Loucy (cell line): ENCODE measurements around the gene NCLN.
A peak's percentile ranks its signal among the peaks of the same experiment; 100 is the strongest.

Source experiments
- H2AFZ ChIP-seq: fragments of 200-600 bp; sonication (generic); 2 replicates; pipeline ENCODE4 v1.6.0; 2016; ENCODE audit warnings: antibody characterized with exemption, mild to moderate bottlenecking, low read length, moderate library complexity
- H3F3A ChIP-seq: fragments of 200-600 bp; 2 replicates; pipeline ENCODE4 v1.6.0; 2016; ENCODE audit warnings: antibody characterized with exemption, low read depth, mild to moderate bottlenecking
- H3K27me3 ChIP-seq: fragments of 200-600 bp; sonication (generic); 2 replicates; pipeline ENCODE4 v1.6.1; 2014; ENCODE audit warnings: low read length, mild to moderate bottlenecking; ENCODE audit not compliant: insufficient read depth, poor library complexity, severe bottlenecking
- H3K36me3 ChIP-seq: fragments of 200-600 bp; sonication (generic); 2 replicates; pipeline ENCODE4 v1.6.1; 2016; ENCODE audit warnings: low read length; ENCODE audit not compliant: insufficient read depth
- H3K4me1 ChIP-seq: fragments of 200-600 bp; sonication (generic); 2 replicates; pipeline ENCODE4 v1.5.1; 2014; ENCODE audit warnings: low read length, mild to moderate bottlenecking; ENCODE audit not compliant: insufficient read depth, poor library complexity, severe bottlenecking
- H3K4me2 ChIP-seq: fragments of 200-600 bp; sonication (generic); 2 replicates; pipeline ENCODE4 v1.6.0; 2014; ENCODE audit warnings: antibody characterized with exemption, low read length, low read depth, mild to moderate bottlenecking; ENCODE audit not compliant: poor library complexity, severe bottlenecking
- H3K4me3 ChIP-seq: fragments of 200-600 bp; sonication (generic); 2 replicates; pipeline ENCODE4 v1.5.1; 2014; ENCODE audit warnings: low read length, mild to moderate bottlenecking, mixed read lengths; ENCODE audit not compliant: poor library complexity, severe bottlenecking
- H3K79me2 ChIP-seq: fragments of 200-600 bp; sonication (generic); 2 replicates; pipeline ENCODE4 v1.6.1; 2014; ENCODE audit warnings: low read length; ENCODE audit not compliant: insufficient read depth
- H3K9ac ChIP-seq: fragments of 200-600 bp; sonication (generic); 2 replicates; pipeline ENCODE4 v1.6.0; 2014; ENCODE audit warnings: mild to moderate bottlenecking, low read depth, low read length, moderate library complexity; ENCODE audit not compliant: poor library complexity, severe bottlenecking
- H3K9me2 ChIP-seq: fragments of 200-600 bp; sonication (generic); replicated peaks from 2 replicates; pipeline ENCODE4 v1.6.1; 2016; ENCODE audit warnings: low read depth, low read length, mixed read lengths
- H3K9me3 ChIP-seq: fragments of 200-600 bp; sonication (generic); 2 replicates; pipeline ENCODE4 v1.6.1; 2014; ENCODE audit warnings: mild to moderate bottlenecking, antibody characterized with exemption, low read length, low read depth; ENCODE audit not compliant: insufficient read depth
- H4K20me1 ChIP-seq: fragments of 200-600 bp; sonication (generic); 2 replicates; pipeline ENCODE4 v1.6.0; 2014; ENCODE audit warnings: antibody characterized with exemption, low read length, mild to moderate bottlenecking; ENCODE audit not compliant: insufficient read depth, poor library complexity, severe bottlenecking
- EZH2phosphoT487 ChIP-seq: fragments of 200-600 bp; IDR thresholded peaks from 2 replicates; pipeline ENCODE4 v1.6.1; 2018; ENCODE audit warnings: antibody characterized with exemption, mild to moderate bottlenecking, moderate library complexity, borderline replicate concordance
- TF ChIP-seq, protein P1 (sequence below): fragments of 200-600 bp; sonication (generic); conservative IDR thresholded peaks from 2 replicates; pipeline ENCODE4 v1.5.1; 2014; ENCODE audit warnings: mild to moderate bottlenecking, antibody characterized with exemption, low read length

Gene NCLN

DNA sequence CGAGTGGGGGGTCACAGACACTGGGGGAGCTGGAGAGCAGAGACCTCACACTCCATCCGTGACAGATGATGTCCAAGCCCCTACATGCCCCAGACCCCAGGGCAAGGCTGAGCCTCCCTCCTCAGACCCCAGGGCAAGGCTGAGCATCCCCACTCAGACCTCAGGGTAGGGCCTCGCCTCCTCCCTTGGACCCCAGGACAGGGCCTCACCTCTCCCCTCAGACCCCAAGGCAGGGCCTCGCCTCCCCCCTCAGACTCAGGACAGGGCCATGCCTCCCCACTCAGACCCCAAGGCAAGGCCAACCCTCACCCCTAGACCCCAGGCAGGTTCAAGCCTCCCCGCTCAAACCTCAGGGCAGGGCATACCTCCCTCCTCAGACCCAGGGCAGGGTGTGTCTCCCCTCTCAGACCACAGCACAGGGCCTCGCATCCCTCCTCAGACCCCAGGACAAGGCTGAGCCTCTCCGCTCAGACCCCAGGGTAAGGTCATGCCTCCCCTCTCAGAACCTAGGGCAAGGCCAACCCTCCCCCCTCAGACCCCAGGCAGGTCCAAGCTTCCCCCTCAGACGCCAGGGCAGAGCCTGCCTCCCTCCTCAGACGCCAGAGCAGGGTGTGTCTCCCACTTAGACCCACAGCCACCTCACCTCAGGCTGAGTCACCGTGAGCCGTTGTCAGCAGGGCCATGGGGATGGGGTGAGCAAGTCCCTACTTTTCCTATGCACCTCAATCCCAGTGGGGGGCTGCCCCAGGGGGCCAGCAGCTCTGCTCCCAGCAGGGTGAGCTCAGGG, 8.8 kb upstream of the NCLN start:
- no peaks in the 10 kb centered on the region for H3K9me3 ChIP-seq
- peaks cover 44% of the 10 kb centered on the region for H3K79me2 ChIP-seq
- peaks cover 23% of the 10 kb centered on the region for H3K4me1 ChIP-seq
- no peaks in the 10 kb centered on the region for H3K27me3 ChIP-seq
- H4K20me1 ChIP-seq: peaks cover 30% of the 10 kb centered on the region
- TF ChIP-seq, protein P1, sequence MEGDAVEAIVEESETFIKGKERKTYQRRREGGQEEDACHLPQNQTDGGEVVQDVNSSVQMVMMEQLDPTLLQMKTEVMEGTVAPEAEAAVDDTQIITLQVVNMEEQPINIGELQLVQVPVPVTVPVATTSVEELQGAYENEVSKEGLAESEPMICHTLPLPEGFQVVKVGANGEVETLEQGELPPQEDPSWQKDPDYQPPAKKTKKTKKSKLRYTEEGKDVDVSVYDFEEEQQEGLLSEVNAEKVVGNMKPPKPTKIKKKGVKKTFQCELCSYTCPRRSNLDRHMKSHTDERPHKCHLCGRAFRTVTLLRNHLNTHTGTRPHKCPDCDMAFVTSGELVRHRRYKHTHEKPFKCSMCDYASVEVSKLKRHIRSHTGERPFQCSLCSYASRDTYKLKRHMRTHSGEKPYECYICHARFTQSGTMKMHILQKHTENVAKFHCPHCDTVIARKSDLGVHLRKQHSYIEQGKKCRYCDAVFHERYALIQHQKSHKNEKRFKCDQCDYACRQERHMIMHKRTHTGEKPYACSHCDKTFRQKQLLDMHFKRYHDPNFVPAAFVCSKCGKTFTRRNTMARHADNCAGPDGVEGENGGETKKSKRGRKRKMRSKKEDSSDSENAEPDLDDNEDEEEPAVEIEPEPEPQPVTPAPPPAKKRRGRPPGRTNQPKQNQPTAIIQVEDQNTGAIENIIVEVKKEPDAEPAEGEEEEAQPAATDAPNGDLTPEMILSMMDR: no peak
- no peak for TF ChIP-seq EZH2phosphoT487
- H3K9ac ChIP-seq: peak overlapping the region; percentile 41
- H3K36me3 ChIP-seq: no peaks in the 10 kb centered on the region
- no peak overlapping the region for H2AFZ ChIP-seq
- peak overlapping the region; percentile 7 for H3K4me3 ChIP-seq
- H3K4me2 ChIP-seq: peak overlapping the region; percentile 37
- no peaks in the 10 kb centered on the region for H3K9me2 ChIP-seq
- H3F3A ChIP-seq: peaks cover 3% of the 10 kb centered on the region

DNA sequence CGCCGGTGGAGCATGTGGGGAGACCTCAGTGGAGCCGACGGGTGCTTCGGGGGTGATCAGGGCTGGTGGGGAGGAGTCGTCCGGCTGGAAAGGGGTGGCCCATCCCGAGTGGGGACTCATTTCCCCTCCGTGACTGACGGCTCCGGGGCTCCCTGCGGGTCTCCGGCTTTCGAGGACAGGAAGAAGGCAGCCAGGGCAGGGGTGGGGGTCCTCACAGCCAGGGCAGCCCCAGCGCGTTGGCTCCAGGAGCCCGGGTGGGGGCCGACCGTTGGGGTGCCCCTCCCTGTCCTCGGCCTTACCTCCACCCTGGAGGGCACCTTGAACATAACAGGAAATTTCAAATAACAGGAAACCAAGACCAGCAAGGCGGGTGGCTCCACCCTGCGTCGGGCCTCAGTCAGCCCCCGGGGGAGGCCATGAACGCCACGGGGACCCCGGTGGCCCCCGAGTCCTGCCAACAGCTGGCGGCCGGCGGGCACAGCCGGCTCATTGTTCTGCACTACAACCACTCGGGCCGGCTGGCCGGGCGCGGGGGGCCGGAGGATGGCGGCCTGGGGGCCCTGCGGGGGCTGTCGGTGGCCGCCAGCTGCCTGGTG, 7.3 kb upstream of the NCLN start, which contains the start of gene S1PR4:
Gene S1PR4, plus strand, starts transcription at position 393 of the 596 bp plus-strand sequence. Its CDS starts 24 bp downstream, at position 417.
- TF ChIP-seq, protein P1: peak; percentile 22
- no peak for TF ChIP-seq EZH2phosphoT487
- Histone ChIP-seq H3K27me3 (no peaks in the 10 kb centered on the region), H3K9me2 (no peaks in the 10 kb centered on the region), H3K4me3 (peak within 1 kb of the TSS; percentile 88), H3K4me2 (peak within 1 kb of the TSS; percentile 99), H4K20me1 (peaks cover 36% of the 10 kb centered on the region), H3K9ac (peak within 1 kb of the TSS; percentile 99), H3K4me1 (peaks cover 26% of the 10 kb centered on the region), H2AFZ (peak within 1 kb of the TSS; percentile 7), H3K36me3 (no peaks in the 10 kb centered on the region), H3F3A (peaks cover 3% of the 10 kb centered on the region), H3K79me2 (peaks cover 59% of the 10 kb centered on the region), H3K9me3 (no peaks in the 10 kb centered on the region)

DNA sequence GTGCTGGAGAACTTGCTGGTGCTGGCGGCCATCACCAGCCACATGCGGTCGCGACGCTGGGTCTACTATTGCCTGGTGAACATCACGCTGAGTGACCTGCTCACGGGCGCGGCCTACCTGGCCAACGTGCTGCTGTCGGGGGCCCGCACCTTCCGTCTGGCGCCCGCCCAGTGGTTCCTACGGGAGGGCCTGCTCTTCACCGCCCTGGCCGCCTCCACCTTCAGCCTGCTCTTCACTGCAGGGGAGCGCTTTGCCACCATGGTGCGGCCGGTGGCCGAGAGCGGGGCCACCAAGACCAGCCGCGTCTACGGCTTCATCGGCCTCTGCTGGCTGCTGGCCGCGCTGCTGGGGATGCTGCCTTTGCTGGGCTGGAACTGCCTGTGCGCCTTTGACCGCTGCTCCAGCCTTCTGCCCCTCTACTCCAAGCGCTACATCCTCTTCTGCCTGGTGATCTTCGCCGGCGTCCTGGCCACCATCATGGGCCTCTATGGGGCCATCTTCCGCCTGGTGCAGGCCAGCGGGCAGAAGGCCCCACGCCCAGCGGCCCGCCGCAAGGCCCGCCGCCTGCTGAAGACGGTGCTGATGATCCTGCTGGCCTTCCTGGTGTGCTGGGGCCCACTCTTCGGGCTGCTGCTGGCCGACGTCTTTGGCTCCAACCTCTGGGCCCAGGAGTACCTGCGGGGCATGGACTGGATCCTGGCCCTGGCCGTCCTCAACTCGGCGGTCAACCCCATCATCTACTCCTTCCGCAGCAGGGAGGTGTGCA, 6.6 kb upstream of the NCLN start:
- Histone ChIP-seq H3K79me2 (peaks cover 66% of the 10 kb centered on the region), H3K9ac (peak overlapping the region; percentile 99), H3K9me2 (no peaks in the 10 kb centered on the region), H3K9me3 (no peaks in the 10 kb centered on the region), H2AFZ (no peak overlapping the region; the same call in 1 of the 2 replicates), H3K36me3 (no peaks in the 10 kb centered on the region), H4K20me1 (peaks cover 39% of the 10 kb centered on the region), H3K4me3 (peak overlapping the region; percentile 88), H3F3A (peaks cover 3% of the 10 kb centered on the region), H3K4me1 (peaks cover 26% of the 10 kb centered on the region), H3K4me2 (peak overlapping the region; percentile 99), H3K27me3 (no peaks in the 10 kb centered on the region)
- TF ChIP-seq, protein P1: no peak; the same call in 1 of the 2 replicates
- no peak for TF ChIP-seq EZH2phosphoT487
